GM23248 (cell line): ENCODE data around the gene SENP1. TPM values are rescaled to one million over a fixed set of nuclear protein-coding genes. Genes with fewer than 3 reads are reported as not detected.

Experiments used
- DNase-seq: peaks from one replicate; pipeline ENCODE4 v3.0.0-alpha.2; 2015
- H2AFZ ChIP-seq: fragments of 200-600 bp; sonication (generic); 2 replicates; pipeline ENCODE4 v1.6.1; 2016; ENCODE audit warnings: antibody characterized with exemption
- H3F3A ChIP-seq: fragments of 200-600 bp; sonication (generic); 2 replicates; pipeline ENCODE4 v1.6.1; 2016; ENCODE audit warnings: mild to moderate bottlenecking, antibody characterized with exemption, mixed run types; ENCODE audit not compliant: insufficient read depth
- H3K27ac ChIP-seq: fragments of 200-600 bp; sonication (generic); 2 replicates; pipeline ENCODE4 v1.5.1; 2016; ENCODE audit warnings: mild to moderate bottlenecking
- H3K27me3 ChIP-seq: fragments of 200-600 bp; sonication (generic); replicated peaks from 2 replicates; pipeline ENCODE4 v1.6.1; 2016; ENCODE audit warnings: mild to moderate bottlenecking; ENCODE audit not compliant: insufficient read depth
- H3K36me3 ChIP-seq: fragments of 200-600 bp; sonication (generic); 2 replicates; pipeline ENCODE4 v1.6.1; 2016; ENCODE audit warnings: low read depth, mild to moderate bottlenecking
- H3K4me1 ChIP-seq: fragments of 200-600 bp; sonication (generic); 2 replicates; pipeline ENCODE4 v1.6.1; 2016; ENCODE audit warnings: mild to moderate bottlenecking; ENCODE audit not compliant: insufficient read depth
- H3K4me2 ChIP-seq: fragments of 200-600 bp; sonication (generic); one replicate; pipeline ENCODE4 v1.6.1; 2016; ENCODE audit warnings: mild to moderate bottlenecking; ENCODE audit not compliant: unreplicated experiment
- H3K4me3 ChIP-seq: fragments of 200-600 bp; sonication (generic); 2 replicates; pipeline ENCODE4 v1.5.1; 2016; ENCODE audit warnings: mild to moderate bottlenecking
- H3K79me2 ChIP-seq: fragments of 200-600 bp; sonication (generic); 2 replicates; pipeline ENCODE4 v1.6.1; 2016; ENCODE audit warnings: mild to moderate bottlenecking; ENCODE audit not compliant: insufficient read depth
- H3K9ac ChIP-seq: fragments of 200-600 bp; sonication (generic); 2 replicates; pipeline ENCODE4 v1.6.1; 2016; ENCODE audit warnings: mild to moderate bottlenecking
- H3K9me2 ChIP-seq: fragments of 200-600 bp; sonication (generic); 2 replicates; pipeline ENCODE4 v1.6.1; 2016; ENCODE audit warnings: mixed run types, mild to moderate bottlenecking, moderate library complexity; ENCODE audit not compliant: insufficient read depth
- H3K9me3 ChIP-seq: fragments of 200-600 bp; sonication (generic); one replicate; pipeline ENCODE4 v1.6.1; 2017; ENCODE audit warnings: low read depth
- H4K20me1 ChIP-seq: fragments of 200-600 bp; sonication (generic); 2 replicates; pipeline ENCODE4 v1.6.0; 2016; ENCODE audit not compliant: insufficient read depth
- EZH2 ChIP-seq: fragments of 200-600 bp; sonication (generic); IDR thresholded peaks from 2 replicates; pipeline ENCODE4 v1.6.1; 2018; ENCODE audit warnings: antibody characterized with exemption, mild to moderate bottlenecking; ENCODE audit not compliant: insufficient read depth, poor library complexity, severe bottlenecking
- EZH2phosphoT487 ChIP-seq: fragments of 200-600 bp; sonication (generic); IDR thresholded peaks from 2 replicates; pipeline ENCODE4 v1.6.1; 2018; ENCODE audit warnings: antibody characterized with exemption, moderate library complexity, mild to moderate bottlenecking, low read depth; ENCODE audit not compliant: insufficient read depth
- WGBS, 2 experiments: methylation state at CpG; one replicate each; pipeline ENCODE4 v1.1.6; 2015 to 2017; ENCODE audit warnings: low lambda C conversion rate in 2 of 2, low coverage in 1 of 2; ENCODE audit errors: missing lambda C conversion rate in 2 of 2; 5-methylcytosine and 5-hydroxymethylcytosine counted together
- in situ Hi-C: fragments of 300-500 bp; cut with MboI; formaldehyde crosslinking; loops from 2 replicates; pipeline ENCODE4 v1.15.0; 2020
- polyA plus RNA-seq: library from polyadenylated mRNA; unstranded; fragments of >200 nt; fragmentation: Nextera tagmentation; extraction: Ambion mirVana; gene quantifications from 2 replicates; pipeline ENCODE4 v1.2.1, GENCODE V29; 2016
- total RNA-seq: library from RNA; depleted of rRNA; stranded (reverse); fragments of >200 nt; shearing (Covaris generic); gene quantifications from 2 replicates; pipeline ENCODE4 v1.2.3, GENCODE V29; 2014

The SENP1 gene
- total and polyA plus RNA-seq, 2 experiments from 2014 or later: 6.7 to 15.3 TPM

DNA sequence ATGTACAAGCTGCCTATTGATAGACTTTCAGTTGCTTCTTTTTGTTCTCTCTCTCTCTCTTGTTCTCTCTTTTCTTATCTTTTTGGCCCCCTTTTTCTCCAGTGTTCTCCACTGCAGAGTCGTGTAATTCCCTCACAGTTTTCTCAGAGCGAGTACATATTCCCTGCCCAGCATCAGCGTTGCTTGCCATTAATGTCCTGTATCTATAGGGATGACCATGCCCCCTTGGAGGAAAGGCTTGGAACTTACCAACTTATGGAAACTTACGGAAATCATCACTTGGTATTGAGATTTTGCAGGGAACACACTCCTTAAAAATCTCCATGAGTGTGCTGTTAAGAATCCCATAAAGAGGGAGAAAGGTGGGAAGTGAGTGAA is 87.3 kb downstream of the SENP1 start:
- H3K9ac ChIP-seq: no peak overlapping the region
- in situ Hi-C loops: no loop called here
- WGBS, 2 experiments: 52 to 66% methylated on average over 4 of the region's 4 CpGs
- TF ChIP-seq EZH2: no peak
- TF ChIP-seq EZH2phosphoT487: no peak
- H3K9me3 ChIP-seq: no peaks in the 10 kb centered on the region
- no peaks in the 10 kb centered on the region for H3K79me2 ChIP-seq
- H3K4me3 ChIP-seq: no peak overlapping the region
- no peaks in the 10 kb centered on the region for H3K9me2 ChIP-seq
- H2AFZ ChIP-seq: no peak overlapping the region
- H3F3A ChIP-seq: no peaks in the 10 kb centered on the region
- peaks cover 73% of the 10 kb centered on the region for H3K27me3 ChIP-seq
- no peak overlapping the region for H3K27ac ChIP-seq
- H3K4me1 ChIP-seq: no peaks in the 10 kb centered on the region
- no peak for DNase-seq
- H3K4me2 ChIP-seq: no peak overlapping the region
- no peaks in the 10 kb centered on the region for H4K20me1 ChIP-seq
- H3K36me3 ChIP-seq: no peaks in the 10 kb centered on the region

DNA sequence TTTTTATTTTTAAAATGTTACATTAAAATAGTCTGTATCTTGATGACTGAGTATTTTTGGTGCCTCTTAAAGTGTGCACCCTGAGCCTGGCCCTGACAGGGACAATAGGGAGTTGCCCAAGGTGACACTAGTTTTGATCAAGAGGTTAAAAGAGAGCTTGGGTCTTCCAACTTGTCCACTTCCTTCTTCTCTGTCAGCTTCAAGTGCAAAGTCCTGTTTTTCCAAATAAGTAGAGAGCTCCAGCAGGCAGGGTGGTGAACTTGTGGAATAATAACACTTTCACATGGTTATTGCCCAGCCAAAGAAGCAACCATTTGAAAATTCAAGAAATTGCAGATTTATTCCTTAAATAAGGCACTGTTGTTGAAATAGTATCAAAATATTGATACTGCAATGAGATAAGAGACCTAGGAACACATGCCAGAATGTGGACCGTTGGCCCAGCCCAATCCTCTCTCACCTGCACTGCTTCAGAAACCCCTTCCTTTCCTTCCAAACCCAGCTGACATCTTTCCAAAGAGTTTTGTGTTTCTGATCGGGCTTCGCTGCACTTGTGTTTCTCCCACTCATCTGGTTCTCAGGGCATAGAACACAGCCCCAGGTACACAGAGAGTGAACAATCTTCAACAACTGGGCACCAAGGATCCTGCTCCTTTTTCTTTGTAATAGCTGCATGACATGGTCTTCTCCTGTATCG is 87.8 kb downstream of the SENP1 start:
- Histone ChIP-seq H3K79me2 (no peaks in the 10 kb centered on the region), H3K36me3 (no peaks in the 10 kb centered on the region), H3K9ac (no peak overlapping the region), H2AFZ (no peak overlapping the region), H3K27ac (no peak overlapping the region), H3K9me2 (no peaks in the 10 kb centered on the region), H3K9me3 (no peaks in the 10 kb centered on the region), H4K20me1 (no peaks in the 10 kb centered on the region), H3F3A (no peaks in the 10 kb centered on the region), H3K4me2 (no peak overlapping the region), H3K4me1 (no peaks in the 10 kb centered on the region), H3K27me3 (peaks cover 76% of the 10 kb centered on the region), H3K4me3 (no peak overlapping the region)
- WGBS, 2 experiments: 30 to 41% methylated on average over 4 of the region's 4 CpGs
- TF ChIP-seq EZH2 (no peak), EZH2phosphoT487 (no peak)
- no peak for DNase-seq
- in situ Hi-C loops: no loop called here

DNA sequence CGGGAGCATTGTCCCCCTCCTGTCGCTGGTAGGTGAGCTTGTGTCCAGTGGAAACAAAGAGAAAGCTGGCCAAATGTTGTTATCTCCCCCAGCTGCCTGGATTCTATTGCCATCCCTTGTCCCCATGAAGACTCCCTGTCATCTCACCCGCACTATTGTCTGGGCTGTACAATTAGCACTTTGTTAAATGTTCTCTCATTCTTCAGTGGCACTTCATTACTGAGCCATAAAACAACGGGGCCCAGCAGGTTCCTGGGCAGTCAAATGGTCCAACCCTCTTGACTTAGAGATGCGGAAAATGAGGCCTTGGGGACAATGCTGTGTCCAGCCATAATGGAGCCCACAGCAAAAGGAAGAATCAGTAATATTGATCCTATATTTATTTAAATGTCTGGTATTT is 88.4 kb downstream of the SENP1 start:
- peaks cover 76% of the 10 kb centered on the region for H3K27me3 ChIP-seq
- no peak for DNase-seq

DNA sequence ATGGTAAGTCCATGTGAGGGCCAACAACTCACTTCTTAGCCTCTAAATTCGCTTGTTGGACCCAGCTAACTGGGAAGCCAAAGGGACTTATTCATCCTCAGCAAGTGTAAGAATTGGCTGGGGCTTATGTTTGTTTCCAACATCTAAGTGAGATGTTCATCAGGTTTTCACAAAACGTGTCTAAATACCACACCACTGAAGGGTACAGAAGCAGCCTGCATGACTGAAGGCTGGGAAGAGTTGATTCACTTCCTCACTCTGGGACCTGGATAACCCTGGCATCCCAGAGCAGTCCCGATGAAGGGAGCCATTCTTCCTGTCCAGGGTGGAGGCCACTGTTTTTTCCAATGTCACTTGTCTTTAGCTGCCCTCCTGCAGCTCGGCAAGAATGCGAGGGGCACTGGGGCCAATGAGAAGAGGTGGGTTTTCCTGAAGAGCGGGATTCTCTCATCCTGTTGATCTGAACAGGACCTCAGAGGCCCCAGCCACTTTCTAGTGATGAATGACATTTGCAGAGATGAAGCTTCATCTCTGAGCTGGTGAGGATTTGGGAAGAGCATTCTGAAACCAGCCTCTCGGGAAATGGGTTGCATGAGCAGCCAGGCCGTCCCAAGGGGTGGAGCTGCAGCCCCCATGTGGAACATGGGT is 89.4 kb downstream of the SENP1 start:
- H3K4me2 ChIP-seq: no peak overlapping the region
- WGBS, 2 experiments: 42 to 50% methylated on average over 8 of the region's 8 CpGs
- H3K4me1 ChIP-seq: no peaks in the 10 kb centered on the region
- no peak overlapping the region for H3K4me3 ChIP-seq
- H3K27me3 ChIP-seq: peaks cover 74% of the 10 kb centered on the region
- H3K79me2 ChIP-seq: no peaks in the 10 kb centered on the region
- H3K9me3 ChIP-seq: no peaks in the 10 kb centered on the region
- no peak overlapping the region for H2AFZ ChIP-seq
- TF ChIP-seq EZH2 (no peak), EZH2phosphoT487 (no peak)
- no peak for DNase-seq
- H3K9me2 ChIP-seq: no peaks in the 10 kb centered on the region
- no peaks in the 10 kb centered on the region for H3F3A ChIP-seq
- H4K20me1 ChIP-seq: no peaks in the 10 kb centered on the region
- no peaks in the 10 kb centered on the region for H3K36me3 ChIP-seq
- in situ Hi-C loops: no loop called here
- H3K27ac ChIP-seq: no peak overlapping the region
- no peak overlapping the region for H3K9ac ChIP-seq

More for the DNA sequence above, 88.4 kb downstream of the SENP1 start:
- Histone ChIP-seq H3K4me2 (no peak overlapping the region), H3K36me3 (no peaks in the 10 kb centered on the region), H3K4me3 (no peak overlapping the region), H2AFZ (no peak overlapping the region), H3K27ac (no peak overlapping the region), H3K9me2 (no peaks in the 10 kb centered on the region), H4K20me1 (no peaks in the 10 kb centered on the region), H3K9ac (no peak overlapping the region), H3K9me3 (no peaks in the 10 kb centered on the region), H3K4me1 (no peaks in the 10 kb centered on the region), H3K79me2 (no peaks in the 10 kb centered on the region), H3F3A (no peaks in the 10 kb centered on the region)
- TF ChIP-seq EZH2 (no peak), EZH2phosphoT487 (no peak)
- in situ Hi-C loops: no loop called here
- 30 to 34% methylated on average over 5 of the region's 5 CpGs for WGBS, 2 experiments
